ENCODE measurements around the gene PILRA. TPM values are rescaled to one million over a fixed set of nuclear protein-coding genes. Genes with fewer than 3 reads are reported as not detected.
"Not testable (repeated sequence)": the region's sequence is repeated elsewhere in the genome, so short reads cannot be mapped to it uniquely, and the experiment has no call there.

Gene PILRA
- total and polyA plus RNA-seq, 12 donors: 3.2 to 18.9 (median 12.0) TPM

GRCh38 chr7:100345288-100345672 is 28.0 kb upstream of the PILRA start:
- DNase-seq: peak; percentile 83 to 96 (median 90)
- intact Hi-C loops (cut with DNase I); H3K4me3 ChIP-seq; H3K9me3 ChIP-seq (replicated peaks in 1 of 3); H3K27me3 ChIP-seq: not testable (repeated sequence)
- 0 to 1% (median 0%) methylated on average over 2 to 3 of the region's 5 CpGs for WGBS, 4 donors
- Histone ChIP-seq H3K36me3 (replicated peaks in 1 of 2) (peaks cover 0 to 48% of the 10 kb centered on the region in 2 donors), H3K27ac (peak overlapping the region in 4 of 5 donors; percentile 47 to 87 (median 80)), H3K4me1 (replicated peaks in 1 of 2) (peaks cover 20 to 24% of the 10 kb centered on the region in 2 donors)
- TF ChIP-seq, protein P1, sequence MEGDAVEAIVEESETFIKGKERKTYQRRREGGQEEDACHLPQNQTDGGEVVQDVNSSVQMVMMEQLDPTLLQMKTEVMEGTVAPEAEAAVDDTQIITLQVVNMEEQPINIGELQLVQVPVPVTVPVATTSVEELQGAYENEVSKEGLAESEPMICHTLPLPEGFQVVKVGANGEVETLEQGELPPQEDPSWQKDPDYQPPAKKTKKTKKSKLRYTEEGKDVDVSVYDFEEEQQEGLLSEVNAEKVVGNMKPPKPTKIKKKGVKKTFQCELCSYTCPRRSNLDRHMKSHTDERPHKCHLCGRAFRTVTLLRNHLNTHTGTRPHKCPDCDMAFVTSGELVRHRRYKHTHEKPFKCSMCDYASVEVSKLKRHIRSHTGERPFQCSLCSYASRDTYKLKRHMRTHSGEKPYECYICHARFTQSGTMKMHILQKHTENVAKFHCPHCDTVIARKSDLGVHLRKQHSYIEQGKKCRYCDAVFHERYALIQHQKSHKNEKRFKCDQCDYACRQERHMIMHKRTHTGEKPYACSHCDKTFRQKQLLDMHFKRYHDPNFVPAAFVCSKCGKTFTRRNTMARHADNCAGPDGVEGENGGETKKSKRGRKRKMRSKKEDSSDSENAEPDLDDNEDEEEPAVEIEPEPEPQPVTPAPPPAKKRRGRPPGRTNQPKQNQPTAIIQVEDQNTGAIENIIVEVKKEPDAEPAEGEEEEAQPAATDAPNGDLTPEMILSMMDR (IDR thresholded peaks at IDR 0.05): peak; percentile 17 to 59 (median 44)

- Histone ChIP-seq H3K27me3 (no peaks in the 10 kb centered on the region), H3K36me3 (replicated peaks in 1 of 2) (peaks cover 0 to 55% of the 10 kb centered on the region in 2 donors), H3K27ac (peak overlapping the region in 2 of 5 donors; percentile 30 to 39), H3K4me1 (replicated peaks in 1 of 2) (peaks cover 20 to 24% of the 10 kb centered on the region in 2 donors), H3K9me3 (replicated peaks in 1 of 3) (no peaks in the 10 kb centered on the region), H3K4me3 (no peak overlapping the region)
- DNase-seq: no peak
- intact Hi-C loops (cut with DNase I): no loop called here
- TF ChIP-seq, protein P1 (IDR thresholded peaks at IDR 0.05): no peak
Measured at GRCh38 chr7:100346921-100347320, 26.4 kb upstream of the PILRA start.

DNA sequence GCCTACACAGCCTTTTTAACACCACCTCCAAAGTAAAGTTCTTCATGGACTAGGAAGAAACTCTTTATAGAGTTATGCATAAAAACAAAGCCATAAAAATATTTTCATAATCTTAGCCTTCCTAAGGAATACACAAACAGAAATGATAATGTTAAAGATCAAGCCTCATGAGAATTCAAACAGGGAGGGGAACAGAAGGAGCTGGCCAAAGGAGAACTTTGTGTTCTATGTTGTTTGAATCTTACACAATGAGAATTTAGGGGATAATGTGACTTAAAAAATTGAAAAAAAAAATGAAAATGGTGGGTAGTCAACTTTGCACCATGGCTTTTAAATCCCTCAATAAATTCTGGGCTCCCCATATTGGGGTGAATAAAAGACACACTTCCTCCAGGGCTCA is 24.5 kb upstream of the PILRA start:
- Histone ChIP-seq H3K36me3 (replicated peaks in 1 of 2) (peaks cover 0 to 72% of the 10 kb centered on the region in 2 donors), H3K4me1 (replicated peaks in 1 of 2) (peaks cover 11 to 12% of the 10 kb centered on the region in 2 donors), H3K27ac (no peak overlapping the region), H3K27me3 (no peaks in the 10 kb centered on the region), H3K9me3 (replicated peaks in 1 of 3) (no peaks in the 10 kb centered on the region), H3K4me3 (no peak overlapping the region)
- DNase-seq: no peak
- intact Hi-C loops (cut with DNase I): no loop called here
- no peak for TF ChIP-seq POLR2A (IDR thresholded peaks at IDR 0.05)
- TF ChIP-seq, protein P1 (IDR thresholded peaks at IDR 0.05): no peak

- H3K9me3 ChIP-seq (replicated peaks in 1 of 3): no peaks in the 10 kb centered on the region
- H3K4me3 ChIP-seq: no peak overlapping the region
- peaks cover 0 to 82% of the 10 kb centered on the region in 2 donors for H3K36me3 ChIP-seq (replicated peaks in 1 of 2)
- DNase-seq: no peak
- TF ChIP-seq POLR2A (IDR thresholded peaks at IDR 0.05): no peak
- TF ChIP-seq, protein P1 (IDR thresholded peaks at IDR 0.05): no peak
- WGBS, 4 donors: 92 to 98% (median 93%) methylated on average over 6 of the region's 6 CpGs
- intact Hi-C loops (cut with DNase I): loop anchor here in 1 of 2 donors (10.0 kb wide), 1 partner anchor 65 kb away; no protein-coding TSS in a partner anchor
- H3K27me3 ChIP-seq: no peaks in the 10 kb centered on the region
- H3K27ac ChIP-seq: no peak overlapping the region
- peaks cover 2 to 3% of the 10 kb centered on the region in 2 donors for H3K4me1 ChIP-seq (replicated peaks in 1 of 2)
Measured at GRCh38 chr7:100349757-100350156, 23.5 kb upstream of the PILRA start.

All from adrenal gland (tissue), 12 donors.